Umbilical cord (tissue), 2 donors: ENCODE results near the gene XRCC3. TPM values are rescaled to one million over a fixed set of nuclear protein-coding genes. Genes with fewer than 3 reads are reported as not detected.
"Not testable (repeated sequence)": the region's sequence is repeated elsewhere in the genome, so short reads cannot be mapped to it uniquely, and the experiment has no call there.

Experiments used
- DNase-seq: peaks from one replicate; pipeline ENCODE4 v3.0.0-alpha.2; 2015; ENCODE audit warnings: low spot score
- total RNA-seq: library from RNA; depleted of rRNA; stranded (reverse); fragments of >200 nt; gene quantifications from one replicate; pipeline ENCODE4 v1.2.3, GENCODE V29; 2014; ENCODE audit warnings: low replicate concordance; ENCODE audit not compliant: insufficient read depth

Gene XRCC3
- total RNA-seq, 1 donor from 2014 or later, result 5.1 TPM

GRCh38 chr14:103695296-103696069 lies 19.8 kb downstream of the XRCC3 start:
- no peak for DNase-seq

- no peak for DNase-seq
Measured at GRCh38 chr14:103694572-103695026, 20.7 kb downstream of the XRCC3 start.

GRCh38 chr14:103693515-103693914 lies 21.7 kb downstream of the XRCC3 start:
- no peak for DNase-seq

GRCh38 chr14:103692871-103693270 lies 22.4 kb downstream of the XRCC3 start:
- DNase-seq, result no peak

- DNase-seq, result no peak
Measured at GRCh38 chr14:103692159-103692558, 23.1 kb downstream of the XRCC3 start.

- not testable (repeated sequence) for DNase-seq
Measured at GRCh38 chr14:103691655-103692054, 23.6 kb downstream of the XRCC3 start.

GRCh38 chr14:103690332-103690731 lies 24.9 kb downstream of the XRCC3 start:
- DNase-seq, result no peak

- DNase-seq, result no peak
Measured at GRCh38 chr14:103688906-103689902, 26.0 kb downstream of the XRCC3 start.

GRCh38 chr14:103688441-103688840 lies 26.8 kb downstream of the XRCC3 start:
- no peak for DNase-seq

GRCh38 chr14:103687712-103688111 lies 27.5 kb downstream of the XRCC3 start:
- DNase-seq, result no peak

- no peak for DNase-seq
Measured at GRCh38 chr14:103686831-103687485, 28.3 kb downstream of the XRCC3 start.

- DNase-seq, result no peak
Measured at GRCh38 chr14:103685276-103686211, 29.7 kb downstream of the XRCC3 start.

- DNase-seq, result no peak
Measured at GRCh38 chr14:103684871-103685270, 30.4 kb downstream of the XRCC3 start.

GRCh38 chr14:103684471-103684870 lies 30.8 kb downstream of the XRCC3 start:
- DNase-seq, result no peak

- no peak for DNase-seq
Measured at GRCh38 chr14:103683139-103683538, 32.1 kb downstream of the XRCC3 start.

- DNase-seq, result no peak
Measured at GRCh38 chr14:103680491-103681231, 34.6 kb downstream of the XRCC3 start.

- DNase-seq, result peak; percentile 37
Measured at GRCh38 chr14:103679351-103679750, 35.9 kb downstream of the XRCC3 start.

GRCh38 chr14:103676881-103677675 lies 38.2 kb downstream of the XRCC3 start:
- peak; percentile 51 for DNase-seq

GRCh38 chr14:103675957-103676356 lies 39.3 kb downstream of the XRCC3 start:
- no peak for DNase-seq
